BJ (cell line): ENCODE results near the gene BTG2. TPM values are rescaled to one million over a fixed set of nuclear protein-coding genes. Genes with fewer than 3 reads are reported as not detected.

Experiments
- CTCF ChIA-PET: fragments of 350-600 bp; formaldehyde crosslinking; extraction: SDS; loops from one replicate; lab custom pipeline; 2021; ENCODE audit warnings: antibody characterized with exemption, inconsistent platforms; lab: Yijun Ruan, JAX
- POLR2A ChIA-PET: fragments of 300-600 bp; sonication (Branson Sonifier 250); formaldehyde crosslinking; extraction: SDS; loops from one replicate; lab custom pipeline; 2021; ENCODE audit warnings: antibody characterized with exemption; lab: Charles Lee
- DNase-seq: peaks from one replicate; pipeline ENCODE4 v3.0.0-alpha.2; 2011; ENCODE audit warnings: low read depth
- H3K27me3 ChIP-seq: 2 replicates; pipeline ENCODE4 v1.6.0; 2011; ENCODE audit warnings: low read length; ENCODE audit not compliant: control insufficient read depth, insufficient read depth
- H3K36me3 ChIP-seq: 2 replicates; pipeline ENCODE4 v1.5.1; 2011; ENCODE audit warnings: low read length; ENCODE audit not compliant: control insufficient read depth, insufficient read depth
- H3K4me3 ChIP-seq: 2 replicates; pipeline ENCODE4 v1.5.1; 2011; ENCODE audit warnings: low read depth, mild to moderate bottlenecking, control low read depth, low read length
- polyA plus RNA-seq: library from polyadenylated mRNA; depleted of rRNA; stranded (reverse); fragments of >200 nt; gene quantifications from 2 replicates; pipeline ENCODE4 v1.2.3, GENCODE V29; 2011
- TF ChIP-seq, protein P1 (sequence below): IDR thresholded peaks from 2 replicates; pipeline ENCODE4 v1.5.1; 2011; ENCODE audit warnings: low read depth, mild to moderate bottlenecking, control low read depth, inconsistent platforms, low read length, moderate library complexity; ENCODE audit not compliant: insufficient read depth

BTG2 gene
- polyA plus RNA-seq, 1 experiment = 22.8 TPM

DNA sequence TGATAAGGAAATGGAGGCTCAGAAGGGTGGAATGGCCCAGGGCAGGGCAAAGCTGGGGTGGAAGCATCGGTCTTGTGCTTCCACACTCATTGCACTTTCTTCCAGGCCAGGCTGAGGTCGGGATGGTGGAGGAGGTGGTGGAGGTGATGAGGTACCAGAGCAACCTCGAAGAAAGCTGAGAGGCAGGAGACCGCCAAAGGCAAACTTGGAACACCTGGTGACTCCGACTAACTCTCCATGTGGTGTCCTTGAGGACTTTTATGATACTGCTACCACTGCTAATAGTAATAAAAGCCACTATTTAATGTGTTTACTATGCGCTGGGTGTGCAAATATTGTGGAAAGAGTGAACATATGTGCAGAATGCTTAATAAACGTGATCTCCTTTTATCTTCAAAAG is 16.9 kb upstream of the BTG2 start:
- Histone ChIP-seq H3K4me3 (no peak overlapping the region), H3K27me3 (peaks cover 10% of the 10 kb centered on the region), H3K36me3 (no peaks in the 10 kb centered on the region)
- ChIA-PET CTCF (interaction anchor here (1.2 to 1.4 kb wide), 3 partner anchors 10 to 21 kb away, joined by 3 to 4 read pairs (median 3); no protein-coding TSS in a partner anchor), POLR2A (no interaction called here)
- no peak for DNase-seq
- TF ChIP-seq, protein P1, sequence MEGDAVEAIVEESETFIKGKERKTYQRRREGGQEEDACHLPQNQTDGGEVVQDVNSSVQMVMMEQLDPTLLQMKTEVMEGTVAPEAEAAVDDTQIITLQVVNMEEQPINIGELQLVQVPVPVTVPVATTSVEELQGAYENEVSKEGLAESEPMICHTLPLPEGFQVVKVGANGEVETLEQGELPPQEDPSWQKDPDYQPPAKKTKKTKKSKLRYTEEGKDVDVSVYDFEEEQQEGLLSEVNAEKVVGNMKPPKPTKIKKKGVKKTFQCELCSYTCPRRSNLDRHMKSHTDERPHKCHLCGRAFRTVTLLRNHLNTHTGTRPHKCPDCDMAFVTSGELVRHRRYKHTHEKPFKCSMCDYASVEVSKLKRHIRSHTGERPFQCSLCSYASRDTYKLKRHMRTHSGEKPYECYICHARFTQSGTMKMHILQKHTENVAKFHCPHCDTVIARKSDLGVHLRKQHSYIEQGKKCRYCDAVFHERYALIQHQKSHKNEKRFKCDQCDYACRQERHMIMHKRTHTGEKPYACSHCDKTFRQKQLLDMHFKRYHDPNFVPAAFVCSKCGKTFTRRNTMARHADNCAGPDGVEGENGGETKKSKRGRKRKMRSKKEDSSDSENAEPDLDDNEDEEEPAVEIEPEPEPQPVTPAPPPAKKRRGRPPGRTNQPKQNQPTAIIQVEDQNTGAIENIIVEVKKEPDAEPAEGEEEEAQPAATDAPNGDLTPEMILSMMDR = no peak

DNA sequence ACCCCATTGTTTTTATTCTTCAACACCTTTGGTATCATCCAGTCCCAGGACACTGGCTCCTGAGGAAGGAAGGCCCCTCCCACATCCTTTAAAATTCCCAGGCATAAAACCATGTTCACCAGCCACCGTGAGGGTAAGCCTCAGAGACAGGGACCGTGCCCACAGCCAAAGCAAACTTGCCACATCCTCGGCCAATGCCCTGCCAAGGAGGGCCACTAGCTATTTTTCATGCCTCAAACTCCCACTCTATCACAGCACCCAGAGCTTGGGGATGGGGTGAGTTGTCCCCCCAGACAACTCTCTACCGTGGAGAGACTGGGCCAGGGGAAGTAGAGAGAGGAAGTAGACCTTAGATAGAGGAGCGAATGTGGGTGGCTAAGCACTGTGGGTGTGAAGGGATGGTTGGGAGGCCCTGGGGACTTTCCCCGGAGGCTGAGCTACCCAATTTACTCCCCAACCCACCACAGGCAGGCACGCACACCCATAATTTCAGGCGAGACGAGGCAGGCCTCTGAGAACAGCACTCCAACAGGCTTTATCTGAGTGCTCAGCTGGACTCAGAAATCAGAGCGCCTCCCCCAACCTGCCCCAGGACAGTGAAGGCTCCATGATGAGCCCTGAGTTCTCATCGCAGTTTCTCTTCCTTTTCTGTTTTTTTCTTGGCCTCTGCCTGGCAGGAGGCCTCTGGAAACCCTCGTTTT is 15.9 kb upstream of the BTG2 start:
- no peak for DNase-seq
- ChIA-PET POLR2A (no interaction called here), CTCF (interaction anchor here (0.7 to 1.4 kb wide), 4 partner anchors 8 to 377 kb away, joined by 3 to 5 read pairs (median 4); no protein-coding TSS in a partner anchor)
- H3K27me3 ChIP-seq = peaks cover 12% of the 10 kb centered on the region
- TF ChIP-seq, protein P1 = no peak
- no peak overlapping the region for H3K4me3 ChIP-seq
- H3K36me3 ChIP-seq = no peaks in the 10 kb centered on the region

DNA sequence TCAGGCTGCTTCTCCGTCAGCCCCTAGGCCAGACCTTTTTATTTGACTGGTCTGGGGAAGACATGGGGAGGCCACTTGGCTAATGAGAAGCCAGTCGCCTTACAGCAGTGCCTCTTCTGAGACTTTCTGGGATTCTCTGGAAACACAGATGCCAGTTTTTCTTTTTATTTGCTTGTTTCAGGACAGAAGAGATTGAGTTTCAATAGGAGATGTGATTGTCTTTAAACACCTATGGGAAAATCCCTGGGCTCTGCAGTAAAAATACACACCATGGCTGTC is 15.4 kb upstream of the BTG2 start:
- ChIA-PET CTCF (interaction anchor here (0.7 to 1.6 kb wide), 2 partner anchors 9 to 21 kb away, joined by 3 to 8 read pairs; no protein-coding TSS in a partner anchor), POLR2A (no interaction called here)
- no peaks in the 10 kb centered on the region for H3K36me3 ChIP-seq
- H3K27me3 ChIP-seq = peaks cover 12% of the 10 kb centered on the region
- no peak for DNase-seq
- TF ChIP-seq, protein P1 = no peak
- no peak overlapping the region for H3K4me3 ChIP-seq

DNA sequence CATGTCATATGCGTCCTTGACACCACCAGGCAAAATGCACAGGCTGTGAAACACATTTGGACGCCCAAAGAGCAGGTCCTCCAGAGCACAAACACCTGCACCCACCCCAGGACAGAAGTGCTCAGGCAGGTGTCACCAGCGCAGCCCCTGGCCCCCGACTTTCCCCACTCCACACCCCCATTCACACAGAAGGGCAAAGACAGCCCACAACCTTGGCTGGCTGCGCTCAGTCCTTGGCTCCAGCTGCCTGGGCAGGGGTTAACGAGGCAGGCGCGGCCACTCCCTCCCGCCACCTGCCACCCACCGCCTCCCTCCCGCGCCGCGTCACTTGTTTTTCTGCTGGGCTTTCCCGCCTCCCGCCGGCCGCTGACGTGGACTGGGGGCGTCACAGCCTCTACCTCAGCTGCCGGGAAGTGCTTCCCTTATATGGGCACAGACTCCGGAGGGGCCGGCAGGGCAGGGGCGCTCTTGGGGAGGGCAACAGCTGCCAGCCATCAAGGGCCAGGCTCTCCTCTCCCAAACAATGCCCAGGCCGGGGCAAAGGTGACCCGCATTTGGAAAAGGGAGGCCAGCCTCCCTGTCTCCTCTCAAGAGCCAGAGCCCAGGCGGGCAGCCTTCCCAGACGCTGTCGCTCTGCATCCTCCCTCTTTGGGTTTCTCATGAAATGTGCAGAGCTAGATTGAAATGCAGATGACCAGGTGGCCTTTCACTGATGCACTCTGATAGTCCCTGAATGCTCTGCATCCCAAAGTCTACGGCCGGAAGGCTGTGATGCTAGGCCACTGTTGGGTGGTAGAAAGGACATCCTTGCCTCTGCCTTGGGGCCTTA is 14.8 kb upstream of the BTG2 start:
- POLR2A ChIA-PET = no interaction called here
- no peaks in the 10 kb centered on the region for H3K36me3 ChIP-seq
- no peak overlapping the region for H3K4me3 ChIP-seq
- DNase-seq = no peak
- TF ChIP-seq, protein P1 = no peak
- CTCF ChIA-PET = interaction anchor here (0.6 to 1.6 kb wide), 4 partner anchors 10 to 21 kb away, joined by 3 to 8 read pairs (median 4); no protein-coding TSS in a partner anchor
- peaks cover 13% of the 10 kb centered on the region for H3K27me3 ChIP-seq
